SK-N-SH treated with all-trans-retinoic acid at 6 μM for 48 hours (cell line): ENCODE results near the gene COL15A1.

Experiments used
- ATAC-seq: fragments of 200-7000 bp; cut with Tn5 transposase; 3 replicates; pipeline ENCODE4 v1.9.1; 2020; ENCODE audit warnings: mild to moderate bottlenecking, moderate library complexity
- ARNTL ChIP-seq: fragments of 450-650 bp; formaldehyde crosslinking; IDR thresholded peaks from 2 replicates; pipeline ENCODE4 v1.5.0; 2020; ENCODE audit warnings: low read depth, mild to moderate bottlenecking, moderate library complexity, borderline replicate concordance
- BACH2 ChIP-seq: fragments of 250-450 bp; sonication (Bioruptor Pico); IDR thresholded peaks from 2 replicates; pipeline ENCODE4 v1.9.0; 2021; ENCODE audit warnings: mild to moderate bottlenecking, borderline replicate concordance
- CREB5 ChIP-seq: fragments of 250-450 bp; sonication (Bioruptor Pico); IDR thresholded peaks from 2 replicates; pipeline ENCODE4 v1.5.1; 2020; ENCODE audit warnings: low read depth, mild to moderate bottlenecking, moderate library complexity
- CSRNP3 ChIP-seq: fragments of 250-450 bp; sonication (Bioruptor Pico); IDR thresholded peaks from 2 replicates; pipeline ENCODE4 v1.5.1; 2021; ENCODE audit warnings: mild to moderate bottlenecking, moderate library complexity
- ESRRG ChIP-seq: fragments of 250-450 bp; sonication (Bioruptor Pico); IDR thresholded peaks from 2 replicates; pipeline ENCODE4 v1.6.1; 2021; ENCODE audit warnings: mild to moderate bottlenecking
- GLIS3 ChIP-seq: fragments of 250-450 bp; sonication (Bioruptor Pico); IDR thresholded peaks from 2 replicates; pipeline ENCODE4 v1.5.0; 2020; ENCODE audit warnings: mild to moderate bottlenecking, moderate library complexity
- ISL1 ChIP-seq: fragments of 250-450 bp; sonication (Bioruptor Pico); IDR thresholded peaks from 2 replicates; pipeline ENCODE4 v2.1.2; 2022; ENCODE audit warnings: mild to moderate bottlenecking, moderate library complexity
- PATZ1 ChIP-seq: fragments of 250-450 bp; sonication (Bioruptor Pico); IDR thresholded peaks from 2 replicates; pipeline ENCODE4 v1.8.0; 2020; ENCODE audit warnings: mild to moderate bottlenecking, moderate library complexity, borderline replicate concordance
- POU6F1 ChIP-seq: fragments of 250-450 bp; sonication (Bioruptor Pico); IDR thresholded peaks from 2 replicates; pipeline ENCODE4 v1.8.0; 2021; ENCODE audit warnings: low read depth, mild to moderate bottlenecking, moderate library complexity, borderline replicate concordance
- PPARA ChIP-seq: fragments of 250-450 bp; sonication (Bioruptor Pico); IDR thresholded peaks from 2 replicates; pipeline ENCODE4 v1.5.0; 2020; ENCODE audit warnings: mild to moderate bottlenecking, borderline replicate concordance
- RARB ChIP-seq: fragments of 250-450 bp; sonication (Bioruptor Pico); IDR thresholded peaks from 2 replicates; pipeline ENCODE4 v1.8.0; 2021; ENCODE audit warnings: mild to moderate bottlenecking, moderate library complexity
- TCF4 ChIP-seq: fragments of 250-450 bp; sonication (Bioruptor Pico); IDR thresholded peaks from 2 replicates; pipeline ENCODE4 v1.8.0; 2021; ENCODE audit warnings: mild to moderate bottlenecking, moderate library complexity, borderline replicate concordance
- TOX ChIP-seq: fragments of 250-450 bp; sonication (Bioruptor Pico); IDR thresholded peaks from 2 replicates; pipeline ENCODE4 v1.8.0; 2021; ENCODE audit warnings: mild to moderate bottlenecking, moderate library complexity, borderline replicate concordance
- TSHZ2 ChIP-seq: fragments of 250-450 bp; sonication (Bioruptor Pico); IDR thresholded peaks from 2 replicates; pipeline ENCODE4 v1.5.0; 2020; ENCODE audit warnings: mild to moderate bottlenecking, moderate library complexity
- ZC3H10 ChIP-seq: fragments of 250-450 bp; sonication (Bioruptor Pico); IDR thresholded peaks from 2 replicates; pipeline ENCODE4 v1.5.1; 2021; ENCODE audit warnings: mild to moderate bottlenecking, moderate library complexity
- ZNF565 ChIP-seq: fragments of 450-650 bp; formaldehyde crosslinking; conservative IDR thresholded peaks from 2 replicates; pipeline ENCODE4 v1.5.0; 2020; ENCODE audit warnings: low read depth, mild to moderate bottlenecking, moderate library complexity
- ZNF70 ChIP-seq: fragments of 450-650 bp; formaldehyde crosslinking; IDR thresholded peaks from 2 replicates; pipeline ENCODE4 v1.5.0; 2020; ENCODE audit warnings: mild to moderate bottlenecking, moderate library complexity

The COL15A1 gene

DNA sequence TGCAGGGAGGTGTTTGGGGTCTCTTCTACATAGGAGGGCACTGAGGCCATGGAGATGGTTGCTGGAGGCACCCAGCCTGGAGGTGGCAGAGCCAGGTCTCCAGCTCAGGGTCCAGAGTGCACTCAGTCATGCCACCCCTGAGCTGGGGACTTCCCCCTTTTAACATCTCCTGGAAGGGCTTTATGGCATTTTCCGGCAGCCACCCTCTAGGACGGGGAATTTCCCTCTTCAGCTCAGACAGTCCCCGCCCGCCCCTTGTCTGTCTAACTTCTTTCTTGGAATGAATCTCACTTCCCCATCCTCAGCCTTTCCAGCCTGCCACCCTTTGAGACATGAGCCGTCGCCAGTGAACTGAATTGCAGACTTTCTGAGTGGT, 49.9 kb downstream of the COL15A1 start:
- no peak for ATAC-seq
- TF ChIP-seq TCF4 (no peak), CSRNP3 (CRISPR knock-in tag) (no peak), ZNF565 (no peak), ISL1 (CRISPR knock-in tag) (no peak), PATZ1 (CRISPR knock-in tag) (no peak), TSHZ2 (CRISPR knock-in tag) (no peak), PPARA (no peak), GLIS3 (CRISPR knock-in tag) (no peak), TOX (CRISPR knock-in tag) (no peak), ZNF70 (CRISPR knock-in tag) (no peak), RARB (CRISPR knock-in tag) (no peak), ESRRG (CRISPR knock-in tag) (no peak), ARNTL (CRISPR knock-in tag) (no peak)

DNA sequence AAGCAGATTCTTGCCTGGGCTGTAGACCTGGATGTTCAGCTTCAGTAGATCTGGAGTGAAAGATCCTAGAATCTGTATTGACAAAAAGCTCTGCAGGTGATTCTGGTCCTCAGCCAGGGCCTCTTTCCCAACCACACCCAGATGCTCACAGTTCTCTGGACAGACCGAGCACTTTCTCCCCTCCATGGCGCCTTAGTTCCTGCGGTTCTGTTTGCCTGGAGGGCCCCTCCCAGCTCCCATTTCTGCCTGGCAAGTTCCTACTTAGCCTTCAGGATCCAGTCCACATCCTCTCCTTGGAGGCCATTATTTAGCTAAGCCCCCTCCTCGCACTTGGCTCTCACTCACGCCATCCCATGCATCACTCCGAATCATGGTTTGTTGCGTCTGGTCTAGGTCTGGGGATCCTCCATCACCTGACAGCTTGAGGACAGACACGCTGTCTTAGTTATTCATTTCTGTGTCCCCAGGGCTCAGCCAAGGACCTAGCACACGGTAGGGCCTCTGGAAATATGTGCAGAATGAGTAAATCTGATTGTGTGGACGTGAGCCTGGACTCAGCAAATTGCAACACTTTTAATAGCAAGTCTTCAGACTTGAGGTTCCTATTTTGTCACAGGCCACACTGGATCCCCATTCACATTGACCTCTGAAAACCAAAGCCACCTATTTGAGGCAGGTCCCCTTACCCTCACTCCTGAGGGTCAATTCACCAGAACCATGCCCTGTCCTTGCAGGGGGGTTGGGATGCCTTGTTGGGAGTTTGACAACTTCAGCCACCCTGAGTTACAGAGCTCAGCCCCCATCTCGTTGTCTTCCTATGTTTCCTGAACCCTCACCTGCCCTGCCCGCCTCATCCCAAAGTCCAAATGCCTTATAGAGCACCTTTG, 50.7 kb downstream of the COL15A1 start:
- TF ChIP-seq GLIS3 (CRISPR knock-in tag) (no peak), ARNTL (CRISPR knock-in tag) (no peak), ZC3H10 (CRISPR knock-in tag) (no peak), TCF4 (no peak), TOX (CRISPR knock-in tag) (no peak), ZNF70 (CRISPR knock-in tag) (no peak), CSRNP3 (CRISPR knock-in tag) (no peak), POU6F1 (CRISPR knock-in tag) (no peak), ISL1 (CRISPR knock-in tag) (no peak), ESRRG (CRISPR knock-in tag) (no peak), CREB5 (CRISPR knock-in tag) (no peak), TSHZ2 (CRISPR knock-in tag) (no peak), BACH2 (CRISPR knock-in tag) (no peak), RARB (CRISPR knock-in tag) (no peak)
- TF ChIP-seq, all 23 proteins: peak for 0

More for the DNA sequence above, 50.7 kb downstream of the COL15A1 start:
- ATAC-seq: no peak
